Thyroid gland (tissue), 4 donors: ENCODE results near the gene PDXP.

ENCODE experiments used
- POLR2A ChIP-seq, 2 donors: fragments of 450-650 bp; IDR thresholded peaks; one replicate each; pipeline ENCODE4 v1.6.1; 2017; ENCODE audit warnings: antibody characterized with exemption in 2 of 2, mild to moderate bottlenecking in 2 of 2, moderate library complexity in 1 of 2
- TF ChIP-seq, protein P1 (sequence below), 6 experiments: fragments of 200-600 bp in 3 of 6; fragments of 450-650 bp in 3 of 6; sonication (generic) in 3 of 6; IDR thresholded peaks; one replicate each; pipeline ENCODE4 v1.5.1; 2016 to 2019; ENCODE audit warnings: antibody characterized with exemption in 6 of 6, mild to moderate bottlenecking in 2 of 6, inconsistent platforms in 1 of 6, moderate library complexity in 1 of 6

DNA sequence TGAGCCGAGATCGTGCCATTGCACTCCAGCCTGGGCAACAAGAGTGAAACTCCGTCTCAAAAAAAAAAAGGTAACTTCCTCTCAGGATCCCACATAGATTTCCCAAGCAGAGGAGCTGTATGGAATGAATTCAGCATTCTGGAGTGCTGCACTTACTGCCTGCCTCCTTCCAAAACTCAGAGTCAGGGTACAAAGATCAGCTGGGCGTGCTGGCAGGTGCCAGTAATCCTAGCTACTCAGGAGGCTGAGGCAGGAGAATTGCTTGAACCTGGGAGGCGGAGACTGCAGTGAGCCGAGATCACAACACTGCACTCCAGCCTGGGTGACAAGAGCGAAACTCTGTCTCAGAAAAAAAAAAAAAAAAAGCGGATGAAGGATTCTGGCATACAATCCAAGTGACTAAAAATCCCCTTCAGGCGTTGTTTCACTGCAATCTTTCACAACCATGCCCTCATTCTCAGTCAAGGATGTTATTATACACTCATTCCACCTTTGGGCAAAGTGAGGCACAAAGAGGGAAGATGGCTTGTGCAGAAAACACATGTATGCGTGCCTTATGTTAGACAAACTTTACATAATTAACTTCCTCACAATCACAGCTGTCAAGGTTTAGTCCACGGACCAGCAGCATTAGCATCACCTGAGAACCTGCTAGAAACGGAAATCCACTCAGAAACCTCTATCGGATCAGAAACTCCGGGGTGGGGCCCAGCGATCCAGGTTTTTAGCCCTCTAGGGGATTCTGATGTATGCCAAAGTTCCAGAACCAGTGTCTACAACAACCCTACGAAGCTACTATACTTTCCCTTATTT is 26.5 kb downstream of the PDXP start:
- TF ChIP-seq, protein P1, sequence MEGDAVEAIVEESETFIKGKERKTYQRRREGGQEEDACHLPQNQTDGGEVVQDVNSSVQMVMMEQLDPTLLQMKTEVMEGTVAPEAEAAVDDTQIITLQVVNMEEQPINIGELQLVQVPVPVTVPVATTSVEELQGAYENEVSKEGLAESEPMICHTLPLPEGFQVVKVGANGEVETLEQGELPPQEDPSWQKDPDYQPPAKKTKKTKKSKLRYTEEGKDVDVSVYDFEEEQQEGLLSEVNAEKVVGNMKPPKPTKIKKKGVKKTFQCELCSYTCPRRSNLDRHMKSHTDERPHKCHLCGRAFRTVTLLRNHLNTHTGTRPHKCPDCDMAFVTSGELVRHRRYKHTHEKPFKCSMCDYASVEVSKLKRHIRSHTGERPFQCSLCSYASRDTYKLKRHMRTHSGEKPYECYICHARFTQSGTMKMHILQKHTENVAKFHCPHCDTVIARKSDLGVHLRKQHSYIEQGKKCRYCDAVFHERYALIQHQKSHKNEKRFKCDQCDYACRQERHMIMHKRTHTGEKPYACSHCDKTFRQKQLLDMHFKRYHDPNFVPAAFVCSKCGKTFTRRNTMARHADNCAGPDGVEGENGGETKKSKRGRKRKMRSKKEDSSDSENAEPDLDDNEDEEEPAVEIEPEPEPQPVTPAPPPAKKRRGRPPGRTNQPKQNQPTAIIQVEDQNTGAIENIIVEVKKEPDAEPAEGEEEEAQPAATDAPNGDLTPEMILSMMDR (IDR thresholded peaks at IDR 0.05) = no peak
- no peak for TF ChIP-seq POLR2A (IDR thresholded peaks at IDR 0.05)
